IMR-90 (cell line): ENCODE data around the gene MCF2L2. TPM values are rescaled to one million over a fixed set of nuclear protein-coding genes. Genes with fewer than 3 reads are reported as not detected.

Experiments
- ATAC-seq: fragments of 200-7000 bp; cut with Tn5 transposase; 2 replicates; pipeline ENCODE4 v1.9.1; 2020; ENCODE audit warnings: low read depth, mild to moderate bottlenecking, moderate library complexity
- BruUV-seq: library from RNA; stranded (reverse); fragments of 400-500 nt; replicated peaks from 2 replicates; lab custom pipeline; 2021; lab: Mats Ljungman, UMichigan
- CTCF ChIA-PET: fragments of 300-600 bp; formaldehyde crosslinking; extraction: SDS; loops from one replicate; lab custom pipeline; 2021; ENCODE audit warnings: antibody characterized with exemption; lab: Yijun Ruan, JAX
- POLR2A ChIA-PET: fragments of 300-600 bp; sonication (Branson Sonifier 250); formaldehyde crosslinking; loops from one replicate; lab custom pipeline; 2022; ENCODE audit warnings: antibody characterized with exemption; ENCODE audit not compliant: unreplicated experiment; lab: Charles Lee
- DNase-seq: peaks from one replicate; pipeline ENCODE4 v3.0.0; 2013
- H2AFZ ChIP-seq: replicated peaks from 2 replicates; pipeline ENCODE3; 2013; ENCODE audit warnings: low read length, mild to moderate bottlenecking; ENCODE audit not compliant: poor library complexity
- H2AK5ac ChIP-seq: 2 replicates; pipeline ENCODE4 v1.6.1; 2013; ENCODE audit warnings: low read depth, low read length, inconsistent platforms
- H2AK9ac ChIP-seq: replicated peaks from 2 replicates; pipeline ENCODE3; 2013; ENCODE audit warnings: mild to moderate bottlenecking, low read depth, low read length, moderate library complexity; ENCODE audit not compliant: poor library complexity
- H2BK120ac ChIP-seq: 2 replicates; pipeline ENCODE4 v1.6.1; 2013; ENCODE audit warnings: low read depth, low read length, inconsistent platforms
- H2BK15ac ChIP-seq: 3 replicates; pipeline ENCODE4 v1.6.1; 2013; ENCODE audit warnings: low read depth, low read length, inconsistent platforms
- H2BK20ac ChIP-seq: 2 replicates; pipeline ENCODE4 v1.6.1; 2013; ENCODE audit warnings: low read depth, mild to moderate bottlenecking, inconsistent platforms, low read length, moderate library complexity
- H2BK5ac ChIP-seq: 2 replicates; pipeline ENCODE4 v1.6.1; 2013; ENCODE audit warnings: mild to moderate bottlenecking, low read depth, low read length, inconsistent platforms; ENCODE audit not compliant: poor library complexity, severe bottlenecking
- H3K14ac ChIP-seq: replicated peaks from 2 replicates; pipeline ENCODE4 v1.6.1; 2013; ENCODE audit warnings: low read depth, low read length, inconsistent platforms
- H3K18ac ChIP-seq: 2 replicates; pipeline ENCODE4 v1.6.1; 2013; ENCODE audit warnings: low read depth, low read length, control low read depth
- H3K23ac ChIP-seq: 2 replicates; pipeline ENCODE4 v1.6.1; 2013; ENCODE audit warnings: low read depth, low read length, inconsistent platforms
- H3K27ac ChIP-seq: 2 replicates; pipeline ENCODE4 v1.5.1; 2013; ENCODE audit warnings: mild to moderate bottlenecking, control low read depth, low read length; ENCODE audit not compliant: insufficient read depth
- H3K27me3 ChIP-seq: 2 replicates; pipeline ENCODE4 v1.6.1; 2013; ENCODE audit warnings: low read length; ENCODE audit not compliant: control insufficient read depth, insufficient read depth
- H3K36me3 ChIP-seq: 2 replicates; pipeline ENCODE4 v1.6.1; 2013; ENCODE audit warnings: low read length, mixed read lengths; ENCODE audit not compliant: control insufficient read depth, insufficient read depth
- H3K4ac ChIP-seq: 2 replicates; pipeline ENCODE4 v1.6.1; 2013; ENCODE audit warnings: low read depth, low read length, inconsistent platforms
- H3K4me1 ChIP-seq: 2 replicates; pipeline ENCODE4 v1.6.1; 2013; ENCODE audit warnings: low read length, mixed read lengths; ENCODE audit not compliant: control insufficient read depth, insufficient read depth
- H3K4me2 ChIP-seq: 2 replicates; pipeline ENCODE4 v1.6.1; 2013; ENCODE audit warnings: low read depth, mild to moderate bottlenecking, control low read depth, low read length, moderate library complexity
- H3K4me3 ChIP-seq: 2 replicates; pipeline ENCODE4 v1.5.1; 2013; ENCODE audit warnings: low read depth, mild to moderate bottlenecking, control low read depth, low read length, moderate library complexity; ENCODE audit not compliant: insufficient read depth
- H3K56ac ChIP-seq: 2 replicates; pipeline ENCODE4 v1.6.1; 2013; ENCODE audit warnings: low read length, inconsistent platforms; ENCODE audit not compliant: insufficient read depth; ENCODE audit errors: extremely low read depth
- H3K79me1 ChIP-seq, 2 experiments: 2 replicates each; pipeline ENCODE4 v1.6.1; 2013; ENCODE audit warnings: low read length in 2 of 2, inconsistent platforms in 1 of 2, low read depth in 1 of 2
- H3K9ac ChIP-seq: 2 replicates; pipeline ENCODE4 v1.6.1; 2013; ENCODE audit warnings: low read depth, low read length, control low read depth
- H3K9me1 ChIP-seq: 2 replicates; pipeline ENCODE4 v1.6.1; 2013; ENCODE audit warnings: low read length, inconsistent platforms; ENCODE audit not compliant: insufficient read depth
- H3K9me3 ChIP-seq: 2 replicates; pipeline ENCODE4 v1.6.1; 2013; ENCODE audit warnings: low read length; ENCODE audit not compliant: control insufficient read depth, insufficient read depth
- H4K20me1 ChIP-seq: 2 replicates; pipeline ENCODE4 v1.6.1; 2013; ENCODE audit warnings: low read length, inconsistent platforms; ENCODE audit not compliant: insufficient read depth
- H4K5ac ChIP-seq: 2 replicates; pipeline ENCODE4 v1.6.1; 2013; ENCODE audit warnings: mild to moderate bottlenecking, low read depth, low read length, control low read depth
- H4K8ac ChIP-seq, 2 experiments: 2 replicates each; pipeline ENCODE4 v1.6.1; 2013; ENCODE audit warnings: low read depth in 2 of 2, low read length in 2 of 2, control low read depth in 1 of 2, inconsistent platforms in 1 of 2
- H4K91ac ChIP-seq: 2 replicates; pipeline ENCODE4 v1.6.1; 2013; ENCODE audit warnings: low read depth, low read length, inconsistent platforms; ENCODE audit not compliant: insufficient read depth
- CEBPB ChIP-seq: IDR thresholded peaks from 2 replicates; pipeline ENCODE4 v1.6.1; 2012; ENCODE audit warnings: low read depth, low read length, improper control_type of control experiment
- CHD1 ChIP-seq: IDR thresholded peaks from 2 replicates; pipeline ENCODE4 v1.6.1; 2012; ENCODE audit warnings: low read depth, low read length, improper control_type of control experiment
- NFE2L2 ChIP-seq: fragments of 150-350 bp; IDR thresholded peaks from 2 replicates; pipeline ENCODE4 v1.6.1; 2016; ENCODE audit warnings: low read depth, mild to moderate bottlenecking, low read length
- RCOR1 ChIP-seq: IDR thresholded peaks from 2 replicates; pipeline ENCODE4 v1.6.1; 2012; ENCODE audit warnings: mild to moderate bottlenecking, low read length, improper control_type of control experiment; ENCODE audit not compliant: insufficient replicate concordance
- WGBS, 2 experiments: methylation state at CpG; one replicate each; pipeline versions ENCODE4 v1.1.5 to v1.1.7; 2013; ENCODE audit warnings: missing lambda C conversion rate in 2 of 2; ENCODE audit not compliant: insufficient read length in 1 of 2; ENCODE audit errors: extremely low coverage in 2 of 2; 5-methylcytosine and 5-hydroxymethylcytosine counted together
- dilution Hi-C: fragments of 300-500 bp; cut with HindIII; formaldehyde crosslinking; loops from one replicate; pipeline ENCODE4 v1.14.3; 2018; ENCODE audit warnings: low sequenced_read_pairs; ENCODE audit not compliant: unreplicated experiment
- in situ Hi-C: fragments of 300-500 bp; cut with MboI; formaldehyde crosslinking; loops from 3 replicates; pipeline ENCODE4 v1.14.3; 2019; ENCODE audit warnings: low sequenced_read_pairs, inconsistent platforms, mixed read lengths
- intact Hi-C: fragments of 100-400 bp; cut with micrococcal nuclease; formaldehyde crosslinking; loops from 2 replicates; pipeline ENCODE4 v1.10.0; 2022
- polyA plus RNA-seq, 3 experiments: library from polyadenylated mRNA; depleted of rRNA; stranded (reverse); fragments of >200 nt; gene quantifications; 2 replicates each; pipeline ENCODE4 v1.2.3, GENCODE V29; 2012; ENCODE audit warnings: low replicate concordance in 1 of 3
- total RNA-seq: library from RNA; depleted of rRNA; stranded (reverse); fragments of >200 nt; gene quantifications from 2 replicates; pipeline ENCODE4 v1.2.3, GENCODE V29; 2012

MCF2L2 gene
- total and polyA plus RNA-seq, 2 of the 4 experiments (the other 2 are of a cell fraction), result under 0.01 TPM; not detected in 1

DNA sequence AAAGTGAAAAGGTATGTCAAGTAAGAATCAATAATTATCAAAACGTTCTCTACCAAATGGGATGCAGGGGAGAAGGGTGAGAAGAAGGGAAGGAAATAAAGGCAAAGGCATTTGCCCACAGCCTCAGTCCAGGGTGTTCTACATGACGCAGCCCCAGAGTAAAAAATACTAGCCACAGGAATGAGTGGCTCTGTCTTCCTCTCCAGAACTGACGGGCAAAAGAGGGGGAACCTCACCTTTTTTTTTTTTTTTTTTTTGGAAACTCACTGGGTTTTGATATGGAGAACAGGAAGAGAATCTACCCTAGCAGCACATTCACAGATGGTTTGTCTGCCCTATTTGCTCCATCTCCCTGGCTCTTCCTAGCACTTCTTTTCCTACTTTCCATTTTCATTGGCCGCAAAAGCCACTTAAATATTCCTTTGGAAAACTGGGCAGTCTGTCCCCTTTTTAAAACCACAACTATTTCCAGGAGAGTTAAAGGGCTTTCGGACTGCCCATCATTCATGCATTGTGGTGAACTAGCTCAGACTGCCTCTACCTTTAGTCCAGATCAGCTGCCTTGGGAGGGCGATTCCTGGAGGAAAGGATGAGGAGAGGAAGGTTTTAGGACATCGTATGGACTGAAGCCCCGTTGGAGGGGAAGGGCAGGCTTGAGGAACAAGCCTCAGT, 147.2 kb downstream of the MCF2L2 start:
- WGBS, 2 experiments, result 100% methylated on average over 1 of the region's 8 CpGs; no CpG with 5 or more reads in 1 of the 2 experiments
- Histone ChIP-seq H2BK15ac (no peak overlapping the region), H3K27ac (no peak overlapping the region), H3K79me1 (no peaks in the 10 kb centered on the region), H3K4ac (no peak overlapping the region), H2AFZ (no peak overlapping the region), H4K5ac (no peak overlapping the region), H2AK5ac (no peak overlapping the region), H3K23ac (no peak overlapping the region), H2BK5ac (no peak overlapping the region), H3K4me1 (peaks cover 2% of the 10 kb centered on the region), H2BK20ac (no peak overlapping the region), H2BK120ac (no peak overlapping the region), H3K9ac (no peak overlapping the region), H3K36me3 (no peaks in the 10 kb centered on the region), H3K4me2 (no peak overlapping the region), H4K8ac (no peak overlapping the region), H4K91ac (no peak overlapping the region), H3K4me3 (no peak overlapping the region), H3K9me3 (no peaks in the 10 kb centered on the region), H3K27me3 (no peaks in the 10 kb centered on the region), H3K9me1 (peaks cover 3% of the 10 kb centered on the region; the same call in 1 of the 2 replicates), H3K18ac (no peak overlapping the region), H3K14ac (no peak overlapping the region), H4K20me1 (no peaks in the 10 kb centered on the region), H2AK9ac (no peak overlapping the region), H3K56ac (no peak overlapping the region)
- no peak for TF ChIP-seq RCOR1
- TF ChIP-seq CEBPB, result no peak
- TF ChIP-seq CHD1, result no peak
- TF ChIP-seq NFE2L2, result no peak
- dilution Hi-C loops, result no loop called here
- DNase-seq, result no peak
- ChIA-PET POLR2A (no interaction called here), CTCF (interaction anchor here (0.6 kb wide), 1 partner anchor 245 kb away, joined by 5 read pairs; no protein-coding TSS in a partner anchor)
- in situ Hi-C loops, result no loop called here
- intact Hi-C loops, result no loop called here
- no TSS peak for BruUV-seq
- ATAC-seq, result no peak
